GM12864 (cell line): ENCODE measurements around the gene HPF1.
"Not testable (repeated sequence)": the region's sequence is repeated elsewhere in the genome, so short reads cannot be mapped to it uniquely, and the experiment has no call there.

Experiments
- DNase-seq: peaks from one replicate; pipeline ENCODE4 v3.0.0-alpha.2; 2011; ENCODE audit warnings: low read depth
- H3K4me3 ChIP-seq: 2 replicates; pipeline ENCODE4 v1.5.1; 2011; ENCODE audit warnings: mild to moderate bottlenecking, low read depth, low read length, control low read depth
- TF ChIP-seq, protein P1 (sequence below): IDR thresholded peaks from 2 replicates; pipeline ENCODE4 v1.5.1; 2011; ENCODE audit warnings: low read depth, mild to moderate bottlenecking, moderate library complexity, low read length, control low read depth, inconsistent platforms; ENCODE audit errors: missing control alignments

Gene HPF1

DNA sequence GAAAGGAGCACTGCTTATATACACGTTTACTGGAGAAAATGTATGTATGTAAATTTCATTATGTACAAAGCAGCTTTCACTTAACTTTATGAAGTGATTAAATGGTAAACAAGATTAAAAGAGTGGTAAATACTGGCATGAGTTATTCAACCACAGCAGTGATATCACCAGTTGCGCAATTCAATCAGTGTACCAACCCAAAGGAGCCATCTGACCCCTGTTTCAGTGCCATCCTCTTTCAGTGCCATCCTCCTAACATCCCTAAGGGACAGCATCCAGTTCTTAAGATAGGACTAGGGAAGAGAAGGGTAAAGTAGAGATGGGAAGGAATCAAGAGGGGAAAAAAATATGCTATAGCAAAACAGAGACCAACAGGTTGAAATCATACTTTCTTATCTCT, 16.2 kb downstream of the HPF1 start:
- DNase-seq, result no peak
- H3K4me3 ChIP-seq, result no peak overlapping the region
- TF ChIP-seq, protein P1, sequence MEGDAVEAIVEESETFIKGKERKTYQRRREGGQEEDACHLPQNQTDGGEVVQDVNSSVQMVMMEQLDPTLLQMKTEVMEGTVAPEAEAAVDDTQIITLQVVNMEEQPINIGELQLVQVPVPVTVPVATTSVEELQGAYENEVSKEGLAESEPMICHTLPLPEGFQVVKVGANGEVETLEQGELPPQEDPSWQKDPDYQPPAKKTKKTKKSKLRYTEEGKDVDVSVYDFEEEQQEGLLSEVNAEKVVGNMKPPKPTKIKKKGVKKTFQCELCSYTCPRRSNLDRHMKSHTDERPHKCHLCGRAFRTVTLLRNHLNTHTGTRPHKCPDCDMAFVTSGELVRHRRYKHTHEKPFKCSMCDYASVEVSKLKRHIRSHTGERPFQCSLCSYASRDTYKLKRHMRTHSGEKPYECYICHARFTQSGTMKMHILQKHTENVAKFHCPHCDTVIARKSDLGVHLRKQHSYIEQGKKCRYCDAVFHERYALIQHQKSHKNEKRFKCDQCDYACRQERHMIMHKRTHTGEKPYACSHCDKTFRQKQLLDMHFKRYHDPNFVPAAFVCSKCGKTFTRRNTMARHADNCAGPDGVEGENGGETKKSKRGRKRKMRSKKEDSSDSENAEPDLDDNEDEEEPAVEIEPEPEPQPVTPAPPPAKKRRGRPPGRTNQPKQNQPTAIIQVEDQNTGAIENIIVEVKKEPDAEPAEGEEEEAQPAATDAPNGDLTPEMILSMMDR, result no peak

DNA sequence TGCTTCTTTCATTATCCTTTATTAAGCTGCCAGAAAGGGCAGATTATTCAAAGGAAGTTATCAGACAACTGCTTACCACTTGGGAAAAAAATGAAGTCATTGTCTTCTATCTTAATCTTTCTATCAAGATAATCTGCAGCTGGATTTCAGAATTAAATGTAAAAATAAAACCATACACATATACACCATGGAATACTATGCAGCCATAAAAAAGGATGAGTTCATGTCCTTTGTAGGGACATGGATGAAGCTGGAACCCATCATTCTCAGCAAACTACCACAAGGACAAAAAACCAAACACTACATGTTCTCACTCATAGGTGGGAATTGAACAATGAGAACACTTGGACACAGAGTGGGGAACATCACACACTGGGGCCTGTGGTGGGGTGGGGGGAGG, 19.1 kb downstream of the HPF1 start:
- not testable (repeated sequence) for H3K4me3 ChIP-seq, DNase-seq

GRCh38 chr4:169730564-169730963, 27.2 kb downstream of the HPF1 start:
- no peak for DNase-seq
- H3K4me3 ChIP-seq, result no peak overlapping the region

DNA sequence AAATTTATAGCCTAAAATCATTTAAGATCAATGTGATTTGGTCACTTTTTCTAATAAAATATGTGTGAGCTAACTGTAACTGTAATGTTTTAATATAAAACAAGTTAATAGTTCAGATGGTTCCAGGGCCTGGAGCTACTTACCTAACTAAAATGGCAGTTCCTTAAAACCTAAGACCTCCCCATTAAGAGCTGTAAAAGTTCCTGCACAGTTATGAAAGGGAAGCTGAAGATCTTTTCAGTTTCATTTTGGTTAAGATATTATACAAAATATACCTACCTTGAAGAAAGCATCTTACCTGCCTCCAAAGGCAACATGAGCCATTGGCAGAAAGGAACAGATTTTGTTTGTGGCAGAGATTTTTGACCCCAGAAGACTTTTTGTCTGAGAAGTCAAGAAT, 30.1 kb downstream of the HPF1 start:
- H3K4me3 ChIP-seq, result no peak overlapping the region
- TF ChIP-seq, protein P1, result no peak
- no peak for DNase-seq

More at GRCh38 chr4:169730564-169730963, 27.2 kb downstream of the HPF1 start:
- TF ChIP-seq, protein P1, result no peak

GRCh38 chr4:169724260-169724659, 33.5 kb downstream of the HPF1 start:
- no peak for DNase-seq
- H3K4me3 ChIP-seq, result no peak overlapping the region
- TF ChIP-seq, protein P1, result no peak

DNA sequence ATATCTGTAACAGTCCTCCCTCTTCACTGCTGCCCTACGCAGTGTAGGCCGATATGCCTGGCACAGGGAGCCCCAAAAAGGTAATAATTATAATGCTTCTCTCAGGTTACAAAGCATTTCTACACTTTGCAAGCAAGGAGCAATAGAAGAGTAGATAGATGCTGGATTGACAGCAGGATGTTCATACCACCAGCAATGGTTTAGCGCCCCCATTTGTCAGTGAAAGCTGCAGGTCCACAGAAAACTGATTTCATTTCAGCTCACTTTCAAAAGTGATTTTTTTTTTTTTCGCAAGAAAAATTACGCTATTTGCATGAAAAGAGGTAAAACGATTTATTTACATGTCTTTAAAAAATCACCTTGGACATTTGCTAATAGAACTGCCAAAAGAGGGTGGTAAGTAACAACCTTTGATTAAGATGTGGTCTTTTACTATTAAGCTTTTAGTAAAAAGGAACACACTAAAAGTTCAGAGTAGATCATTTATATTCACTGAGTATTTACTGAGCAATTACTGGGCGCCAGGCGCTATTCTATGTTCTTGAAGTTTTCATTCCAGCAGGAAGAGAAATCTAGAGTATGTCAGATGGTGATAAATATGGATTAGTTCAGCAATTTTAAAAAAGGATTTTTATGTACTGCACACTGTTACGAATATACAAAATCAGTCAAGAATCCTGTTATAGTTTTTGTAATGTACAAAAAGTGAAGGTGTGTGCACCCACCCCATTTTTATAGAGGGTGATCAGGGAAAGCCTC, 34.4 kb downstream of the HPF1 start:
- DNase-seq, result no peak
- no peak overlapping the region for H3K4me3 ChIP-seq
- TF ChIP-seq, protein P1, result no peak

GRCh38 chr4:169720529-169720928, 37.2 kb downstream of the HPF1 start:
- no peak for DNase-seq
- H3K4me3 ChIP-seq, result no peak overlapping the region
- TF ChIP-seq, protein P1, result no peak
